ENCODE results near the gene ZKSCAN2. TPM values are rescaled to one million over a fixed set of nuclear protein-coding genes. Genes with fewer than 3 reads are reported as not detected.
A peak's percentile ranks its signal among the peaks of the same experiment; 100 is the strongest.

The ZKSCAN2 gene
- polyA plus RNA-seq, 2 of the 4 experiments (the other 2 are of a cell fraction), result 2.0 to 3.4 TPM

DNA sequence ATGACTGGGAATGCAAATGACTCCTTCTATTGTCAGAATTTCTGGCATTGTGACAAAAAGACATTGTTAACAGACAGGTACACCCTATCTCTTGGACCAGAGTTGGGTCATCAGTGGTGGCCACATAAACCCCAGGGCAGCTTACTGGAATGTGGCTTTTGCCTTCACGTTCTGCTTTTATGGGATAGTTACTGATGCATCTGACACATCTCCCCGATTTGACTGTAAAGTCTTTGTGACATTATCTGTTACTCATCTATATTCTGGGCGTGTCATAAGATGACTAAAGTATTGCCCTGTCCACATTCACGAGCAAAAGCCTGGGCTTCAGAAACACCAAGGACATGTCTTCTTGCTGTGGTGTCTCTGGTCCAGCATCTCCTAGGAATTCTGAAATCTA, 59.6 kb downstream of the ZKSCAN2 start:
- WGBS (ENCODE audit: missing lambda C conversion rate), result 6% methylated on average over 4 of the region's 4 CpGs
- no peak overlapping the region for H3K4me2 ChIP-seq
- TF ChIP-seq, protein P1, sequence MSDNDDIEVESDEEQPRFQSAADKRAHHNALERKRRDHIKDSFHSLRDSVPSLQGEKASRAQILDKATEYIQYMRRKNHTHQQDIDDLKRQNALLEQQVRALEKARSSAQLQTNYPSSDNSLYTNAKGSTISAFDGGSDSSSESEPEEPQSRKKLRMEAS (IDR thresholded peaks at IDR 0.05), result no peak
- TF ChIP-seq CBX8 (IDR thresholded peaks at IDR 0.05) (no peak), EHMT2 (IDR thresholded peaks at IDR 0.05; ENCODE audit: low read depth) (no peak), RARB (CRISPR knock-in tag; IDR thresholded peaks at IDR 0.05) (no peak), PHF8 (IDR thresholded peaks at IDR 0.05; ENCODE audit: borderline replicate concordance, low read depth) (no peak), POLR2AphosphoS2 (conservative IDR thresholded peaks at IDR 0.05; ENCODE audit: low read length) (no peak)
- TF ChIP-seq, protein P2, sequence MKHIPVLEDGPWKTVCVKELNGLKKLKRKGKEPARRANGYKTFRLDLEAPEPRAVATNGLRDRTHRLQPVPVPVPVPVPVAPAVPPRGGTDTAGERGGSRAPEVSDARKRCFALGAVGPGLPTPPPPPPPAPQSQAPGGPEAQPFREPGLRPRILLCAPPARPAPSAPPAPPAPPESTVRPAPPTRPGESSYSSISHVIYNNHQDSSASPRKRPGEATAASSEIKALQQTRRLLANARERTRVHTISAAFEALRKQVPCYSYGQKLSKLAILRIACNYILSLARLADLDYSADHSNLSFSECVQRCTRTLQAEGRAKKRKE (CRISPR knock-in tag; IDR thresholded peaks at IDR 0.05; ENCODE audit: low read depth), result no peak
- DNase-seq (ENCODE audit: low read depth in 1 of 2, low spot score in 1 of 2) (peak; percentile 18 to 25), ATAC-seq (peak; percentile 36 to 43; a peak in 3 of 6 replicates), FAIRE-seq (no peak)
- no peak overlapping the region for H3K4me3 ChIP-seq
- H3K9me3 ChIP-seq, result no peaks in the 10 kb centered on the region
- ChIA-PET POLR2A (no interaction called here), CTCF (interaction anchor here (0.6 to 1.1 kb wide), 2 partner anchors 11 to 385 kb away, joined by 3 read pairs; no protein-coding TSS in a partner anchor)
- no peak overlapping the region for H3K27ac ChIP-seq
- no peaks in the 10 kb centered on the region for H3K4me1 ChIP-seq

DNA sequence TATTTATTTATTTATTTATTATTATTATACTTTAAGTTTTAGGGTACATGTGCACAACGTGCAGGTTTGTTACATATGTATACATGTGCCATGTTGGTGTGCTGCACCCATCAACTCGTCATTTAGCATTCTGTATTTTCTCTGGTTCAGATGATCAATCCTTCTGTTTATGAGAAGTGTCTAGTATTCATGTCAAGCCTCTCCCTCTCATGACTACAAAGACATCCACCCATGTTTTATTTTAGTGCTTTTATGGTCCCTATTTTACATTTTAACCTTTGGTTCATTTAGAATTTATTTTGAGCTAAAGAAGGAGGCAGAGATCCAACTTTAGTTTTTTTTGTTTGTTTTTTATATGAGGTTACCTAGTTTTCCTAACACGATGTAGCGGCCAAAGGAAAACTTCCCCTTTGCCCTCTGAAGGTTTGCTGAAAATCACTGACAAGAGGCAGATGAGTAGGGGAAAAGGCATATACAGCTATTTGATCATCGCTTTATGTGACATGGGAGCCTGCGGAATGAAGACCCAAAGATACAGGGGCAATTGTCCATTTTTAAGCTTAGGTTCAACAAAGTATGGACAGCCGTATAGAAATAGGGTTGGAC, 63.3 kb downstream of the ZKSCAN2 start:
- Histone ChIP-seq H3K9me3 (no peaks in the 10 kb centered on the region), H3K4me3 (no peak overlapping the region), H3K4me1 (no peaks in the 10 kb centered on the region), H3K4me2 (no peak overlapping the region), H3K27ac (no peak overlapping the region)
- POLR2A ChIA-PET, result no interaction called here
- WGBS (ENCODE audit: missing lambda C conversion rate), result 86% methylated on average over 7 of the region's 7 CpGs
- ATAC-seq (no peak), DNase-seq (ENCODE audit: low read depth in 1 of 2, low spot score in 1 of 2) (no peak), FAIRE-seq (no peak)
- CTCF ChIA-PET, result no interaction called here
- TF ChIP-seq JUN (IDR thresholded peaks at IDR 0.05), result no peak
- TF ChIP-seq, protein P3, sequence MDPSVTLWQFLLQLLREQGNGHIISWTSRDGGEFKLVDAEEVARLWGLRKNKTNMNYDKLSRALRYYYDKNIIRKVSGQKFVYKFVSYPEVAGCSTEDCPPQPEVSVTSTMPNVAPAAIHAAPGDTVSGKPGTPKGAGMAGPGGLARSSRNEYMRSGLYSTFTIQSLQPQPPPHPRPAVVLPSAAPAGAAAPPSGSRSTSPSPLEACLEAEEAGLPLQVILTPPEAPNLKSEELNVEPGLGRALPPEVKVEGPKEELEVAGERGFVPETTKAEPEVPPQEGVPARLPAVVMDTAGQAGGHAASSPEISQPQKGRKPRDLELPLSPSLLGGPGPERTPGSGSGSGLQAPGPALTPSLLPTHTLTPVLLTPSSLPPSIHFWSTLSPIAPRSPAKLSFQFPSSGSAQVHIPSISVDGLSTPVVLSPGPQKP (IDR thresholded peaks at IDR 0.05; ENCODE audit: low read depth, low read length), result no peak
- TF ChIP-seq HOXB5 (CRISPR knock-in tag; IDR thresholded peaks at IDR 0.05), result no peak
- TF ChIP-seq, protein P1 (IDR thresholded peaks at IDR 0.05), result no peak
- no peak for TF ChIP-seq KDM5A (IDR thresholded peaks at IDR 0.05)
- TF ChIP-seq, protein P4, sequence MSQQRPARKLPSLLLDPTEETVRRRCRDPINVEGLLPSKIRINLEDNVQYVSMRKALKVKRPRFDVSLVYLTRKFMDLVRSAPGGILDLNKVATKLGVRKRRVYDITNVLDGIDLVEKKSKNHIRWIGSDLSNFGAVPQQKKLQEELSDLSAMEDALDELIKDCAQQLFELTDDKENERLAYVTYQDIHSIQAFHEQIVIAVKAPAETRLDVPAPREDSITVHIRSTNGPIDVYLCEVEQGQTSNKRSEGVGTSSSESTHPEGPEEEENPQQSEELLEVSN (IDR thresholded peaks at IDR 0.05; ENCODE audit: borderline replicate concordance, low read depth), result no peak
- no peak for TF ChIP-seq RNF2 (IDR thresholded peaks at IDR 0.05; ENCODE audit: borderline replicate concordance, low read depth)
- TF ChIP-seq HDAC2 (IDR thresholded peaks at IDR 0.05), result no peak
- TF ChIP-seq CHD4 (IDR thresholded peaks at IDR 0.05; ENCODE audit: borderline replicate concordance), result no peak
- TF ChIP-seq ZFP36 (IDR thresholded peaks at IDR 0.05; ENCODE audit: borderline replicate concordance, partially characterized antibody), result no peak
- TF ChIP-seq POLR2A (IDR thresholded peaks at IDR 0.05; ENCODE audit: low read length), result no peak
- no peak for TF ChIP-seq SREBF2 (IDR thresholded peaks at IDR 0.05)
- no peak for TF ChIP-seq JUNB (IDR thresholded peaks at IDR 0.05)
- no peak for TF ChIP-seq GATA3 (IDR thresholded peaks at IDR 0.05; ENCODE audit: borderline replicate concordance)

DNA sequence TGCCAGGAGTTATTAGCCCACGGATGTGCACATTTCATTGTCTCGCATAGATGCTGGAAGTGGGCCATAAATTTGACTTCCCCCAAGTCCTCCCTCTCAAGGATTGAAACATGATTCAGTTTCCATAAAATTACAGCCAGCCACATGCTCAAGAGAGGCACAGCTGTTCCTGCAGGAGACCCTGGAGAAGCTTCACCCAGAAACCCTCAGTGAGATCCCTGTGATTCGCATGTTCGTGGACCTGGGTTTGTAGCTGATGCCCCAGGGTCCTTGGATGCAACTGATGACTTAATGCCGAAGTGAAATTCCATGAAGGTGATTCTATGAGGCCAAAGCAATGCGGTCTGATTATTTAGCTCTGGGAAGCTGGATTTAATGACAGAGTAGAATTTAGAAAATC, 65.5 kb downstream of the ZKSCAN2 start:
- WGBS (ENCODE audit: missing lambda C conversion rate), result 34% methylated on average over 6 of the region's 6 CpGs
- Histone ChIP-seq H3K9me3 (no peaks in the 10 kb centered on the region), H3K27ac (no peak overlapping the region), H3K4me1 (peaks cover 1% of the 10 kb centered on the region; the same call in 1 of the 3 replicates), H3K4me3 (no peak overlapping the region), H3K4me2 (no peak overlapping the region)
- ChIA-PET CTCF (interaction anchor here (0.9 kb wide), 1 partner anchor 33 kb away, joined by 4 read pairs; no protein-coding TSS in a partner anchor), POLR2A (no interaction called here)
- TF ChIP-seq NPAS2 (CRISPR knock-in tag; IDR thresholded peaks at IDR 0.05; ENCODE audit: borderline replicate concordance), result no peak
- no peak for TF ChIP-seq KDM1A (IDR thresholded peaks at IDR 0.05; ENCODE audit: low read depth)
- TF ChIP-seq HEYL (CRISPR knock-in tag; IDR thresholded peaks at IDR 0.05), result no peak
- no peak for TF ChIP-seq POLR2A (IDR thresholded peaks at IDR 0.05; ENCODE audit: low read length)
- TF ChIP-seq EHMT2 (IDR thresholded peaks at IDR 0.05; ENCODE audit: low read depth), result no peak
- TF ChIP-seq NFE2L2 (conservative IDR thresholded peaks at IDR 0.05; ENCODE audit: low read length), result no peak
- TF ChIP-seq ZSCAN20 (CRISPR knock-in tag; IDR thresholded peaks at IDR 0.05), result no peak
- no peak for TF ChIP-seq EHF (CRISPR knock-in tag; IDR thresholded peaks at IDR 0.05)
- no peak for TF ChIP-seq BCL3 (IDR thresholded peaks at IDR 0.05)
- no peak for TF ChIP-seq HDAC2 (IDR thresholded peaks at IDR 0.05)
- TF ChIP-seq MYC (IDR thresholded peaks at IDR 0.05; ENCODE audit: borderline replicate concordance, low read length), result no peak
- no peak for TF ChIP-seq SREBF2 (IDR thresholded peaks at IDR 0.05)
- no peak for TF ChIP-seq CBX8 (IDR thresholded peaks at IDR 0.05)
- TF ChIP-seq, protein P4 (IDR thresholded peaks at IDR 0.05; ENCODE audit: borderline replicate concordance, low read depth), result no peak
- no peak for TF ChIP-seq CBX2 (IDR thresholded peaks at IDR 0.05; ENCODE audit: borderline replicate concordance, low read depth)
- TF ChIP-seq JUNB (IDR thresholded peaks at IDR 0.05), result no peak
- FAIRE-seq (no peak), DNase-seq (ENCODE audit: low read depth in 1 of 2, low spot score in 1 of 2) (peak in 1 of 2 experiments; percentile 23), ATAC-seq (peak; percentile 47 to 67; a peak in 3 of 6 replicates)
